IMR-90 (cell line): ENCODE measurements around the gene TALDO1.

ENCODE experiments used
- POLR2A ChIP-seq: IDR thresholded peaks from 2 replicates; pipeline ENCODE4 v1.6.1; 2012; ENCODE audit warnings: mild to moderate bottlenecking, low read depth, low read length
- TF ChIP-seq, protein P1 (sequence below): conservative IDR thresholded peaks from 2 replicates; pipeline ENCODE4 v1.5.1; 2012; ENCODE audit warnings: mild to moderate bottlenecking, low read depth, low read length, improper control_type of control experiment

GRCh38 chr11:803770-804598 is 56.7 kb downstream of the TALDO1 start:
- TF ChIP-seq, protein P1, sequence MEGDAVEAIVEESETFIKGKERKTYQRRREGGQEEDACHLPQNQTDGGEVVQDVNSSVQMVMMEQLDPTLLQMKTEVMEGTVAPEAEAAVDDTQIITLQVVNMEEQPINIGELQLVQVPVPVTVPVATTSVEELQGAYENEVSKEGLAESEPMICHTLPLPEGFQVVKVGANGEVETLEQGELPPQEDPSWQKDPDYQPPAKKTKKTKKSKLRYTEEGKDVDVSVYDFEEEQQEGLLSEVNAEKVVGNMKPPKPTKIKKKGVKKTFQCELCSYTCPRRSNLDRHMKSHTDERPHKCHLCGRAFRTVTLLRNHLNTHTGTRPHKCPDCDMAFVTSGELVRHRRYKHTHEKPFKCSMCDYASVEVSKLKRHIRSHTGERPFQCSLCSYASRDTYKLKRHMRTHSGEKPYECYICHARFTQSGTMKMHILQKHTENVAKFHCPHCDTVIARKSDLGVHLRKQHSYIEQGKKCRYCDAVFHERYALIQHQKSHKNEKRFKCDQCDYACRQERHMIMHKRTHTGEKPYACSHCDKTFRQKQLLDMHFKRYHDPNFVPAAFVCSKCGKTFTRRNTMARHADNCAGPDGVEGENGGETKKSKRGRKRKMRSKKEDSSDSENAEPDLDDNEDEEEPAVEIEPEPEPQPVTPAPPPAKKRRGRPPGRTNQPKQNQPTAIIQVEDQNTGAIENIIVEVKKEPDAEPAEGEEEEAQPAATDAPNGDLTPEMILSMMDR, result no peak
- TF ChIP-seq POLR2A, result no peak
